Progenitor cell of endocrine pancreas (in vitro differentiated cells): ENCODE data around the gene TMEM170B. TPM values are rescaled to one million over a fixed set of nuclear protein-coding genes. Genes with fewer than 3 reads are reported as not detected.

ENCODE experiments used
- DNase-seq: peaks from one replicate; pipeline ENCODE4 v3.0.0; 2021; ENCODE audit warnings: low spot score; ENCODE audit not compliant: unreplicated experiment
- H3K27ac Mint-ChIP-seq: 2 replicates; pipeline ENCODE4 v1.8.0; 2021; ENCODE audit warnings: mild to moderate bottlenecking, moderate library complexity, mixed read lengths
- H3K27me3 Mint-ChIP-seq: 2 replicates; pipeline ENCODE4 v1.8.0; 2021; ENCODE audit warnings: mixed read lengths
- H3K36me3 Mint-ChIP-seq: 2 replicates; pipeline ENCODE4 v1.8.0; 2022; ENCODE audit warnings: mixed read lengths; ENCODE audit not compliant: insufficient read depth
- H3K4me1 Mint-ChIP-seq: 2 replicates; pipeline ENCODE4 v1.8.0; 2021; ENCODE audit warnings: low read depth, mixed read lengths
- H3K4me3 Mint-ChIP-seq: 2 replicates; pipeline ENCODE4 v1.8.0; 2021; ENCODE audit warnings: low read depth, mild to moderate bottlenecking, moderate library complexity, mixed read lengths
- H3K9me3 Mint-ChIP-seq: 2 replicates; pipeline ENCODE4 v1.8.0; 2021; ENCODE audit warnings: low read depth, mixed read lengths
- total RNA-seq: library from RNA; stranded (reverse); gene quantifications from 2 replicates; pipeline ENCODE4 v1.2.1, GENCODE V29; 2021
- TF ChIP-seq, protein P1 (sequence below): fragments of 200-600 bp; sonication (generic); IDR thresholded peaks from one replicate; pipeline ENCODE4 v1.5.0; 2021; ENCODE audit warnings: antibody characterized with exemption, mild to moderate bottlenecking; ENCODE audit not compliant: unreplicated experiment

TMEM170B gene
- total RNA-seq, 1 donor from 2014 or later, result 7.6 TPM

GRCh38 chr6:11522812-11523605 is 14.5 kb upstream of the TMEM170B start:
- Mint-ChIP-seq H3K36me3 (peaks cover 1% of the 10 kb centered on the region), H3K27ac (no peak overlapping the region), H3K27me3 (peaks cover 4% of the 10 kb centered on the region), H3K4me1 (no peaks in the 10 kb centered on the region), H3K4me3 (no peak overlapping the region), H3K9me3 (peaks cover 9% of the 10 kb centered on the region)
- TF ChIP-seq, protein P1, sequence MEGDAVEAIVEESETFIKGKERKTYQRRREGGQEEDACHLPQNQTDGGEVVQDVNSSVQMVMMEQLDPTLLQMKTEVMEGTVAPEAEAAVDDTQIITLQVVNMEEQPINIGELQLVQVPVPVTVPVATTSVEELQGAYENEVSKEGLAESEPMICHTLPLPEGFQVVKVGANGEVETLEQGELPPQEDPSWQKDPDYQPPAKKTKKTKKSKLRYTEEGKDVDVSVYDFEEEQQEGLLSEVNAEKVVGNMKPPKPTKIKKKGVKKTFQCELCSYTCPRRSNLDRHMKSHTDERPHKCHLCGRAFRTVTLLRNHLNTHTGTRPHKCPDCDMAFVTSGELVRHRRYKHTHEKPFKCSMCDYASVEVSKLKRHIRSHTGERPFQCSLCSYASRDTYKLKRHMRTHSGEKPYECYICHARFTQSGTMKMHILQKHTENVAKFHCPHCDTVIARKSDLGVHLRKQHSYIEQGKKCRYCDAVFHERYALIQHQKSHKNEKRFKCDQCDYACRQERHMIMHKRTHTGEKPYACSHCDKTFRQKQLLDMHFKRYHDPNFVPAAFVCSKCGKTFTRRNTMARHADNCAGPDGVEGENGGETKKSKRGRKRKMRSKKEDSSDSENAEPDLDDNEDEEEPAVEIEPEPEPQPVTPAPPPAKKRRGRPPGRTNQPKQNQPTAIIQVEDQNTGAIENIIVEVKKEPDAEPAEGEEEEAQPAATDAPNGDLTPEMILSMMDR, result no peak
- DNase-seq, result no peak

DNA sequence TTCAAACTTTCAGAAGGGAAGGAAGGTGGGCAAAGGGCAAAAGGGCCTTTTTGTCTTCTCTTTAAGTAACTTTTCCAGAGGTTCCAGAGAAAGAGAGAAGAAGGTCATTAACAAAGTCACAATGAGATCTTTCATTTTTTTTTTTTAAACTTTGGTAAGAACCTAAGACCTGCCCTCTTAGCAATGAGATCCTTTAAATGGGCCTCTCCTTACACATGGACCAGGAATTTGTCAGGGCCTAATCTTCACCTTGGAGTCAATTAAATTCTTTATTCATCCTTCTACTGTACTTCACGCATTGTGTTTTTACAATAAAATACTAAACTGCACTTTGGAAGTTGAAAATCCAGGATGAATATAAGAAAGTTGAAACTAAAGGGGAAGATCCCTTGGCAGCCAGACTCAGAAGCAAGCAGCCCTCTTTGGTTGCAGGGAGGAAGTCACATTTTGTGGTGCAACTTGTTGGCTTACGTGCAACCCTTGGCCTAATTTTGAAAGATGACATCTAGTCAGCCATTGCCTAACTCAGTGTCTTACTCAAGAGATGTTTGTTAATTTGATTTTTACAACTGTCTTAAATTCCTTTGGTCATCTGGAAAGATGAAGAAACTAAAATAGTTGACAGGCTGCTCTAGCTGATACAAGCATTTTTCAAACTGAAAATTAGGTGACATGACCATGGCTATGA is 11.9 kb upstream of the TMEM170B start:
- no peak overlapping the region for H3K27ac Mint-ChIP-seq
- no peak for DNase-seq
- no peaks in the 10 kb centered on the region for H3K4me1 Mint-ChIP-seq
- TF ChIP-seq, protein P1, result no peak
- H3K9me3 Mint-ChIP-seq, result no peaks in the 10 kb centered on the region
- H3K36me3 Mint-ChIP-seq, result no peaks in the 10 kb centered on the region
- no peak overlapping the region for H3K4me3 Mint-ChIP-seq
- H3K27me3 Mint-ChIP-seq, result peaks cover 7% of the 10 kb centered on the region

- no peak for DNase-seq
- Mint-ChIP-seq H3K27ac (no peak overlapping the region), H3K36me3 (no peaks in the 10 kb centered on the region), H3K27me3 (peaks cover 6% of the 10 kb centered on the region), H3K4me3 (no peak overlapping the region), H3K4me1 (no peaks in the 10 kb centered on the region), H3K9me3 (no peaks in the 10 kb centered on the region)
- TF ChIP-seq, protein P1, result no peak
Measured at GRCh38 chr6:11526156-11526505, 11.4 kb upstream of the TMEM170B start.

DNA sequence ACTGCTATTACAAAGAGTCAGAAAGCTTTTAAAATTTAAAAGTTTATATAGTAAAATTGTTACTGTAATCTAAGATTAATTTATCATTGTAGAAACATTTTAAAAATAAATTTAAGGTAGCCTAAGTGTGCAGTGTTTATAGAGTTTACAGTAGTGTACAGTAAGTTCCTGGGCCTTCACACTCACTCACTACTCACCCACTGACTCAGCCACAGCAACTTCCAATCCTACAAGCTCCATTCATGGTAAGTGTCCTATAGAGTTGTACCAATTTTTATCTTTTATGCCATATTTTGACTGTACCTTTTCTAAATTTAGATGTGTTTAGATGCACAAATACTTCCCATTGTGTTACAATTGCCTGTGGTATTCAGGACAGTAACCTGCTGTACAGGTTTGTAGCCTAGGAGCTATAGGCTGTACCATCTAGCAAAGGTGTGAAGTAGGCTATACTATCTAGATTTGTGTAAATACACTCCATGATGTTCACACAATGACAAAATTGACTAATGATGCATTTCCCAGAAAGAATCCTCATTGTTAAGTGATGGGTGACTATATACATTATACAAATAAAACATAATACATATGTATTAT is 10.2 kb upstream of the TMEM170B start:
- Mint-ChIP-seq H3K9me3 (no peaks in the 10 kb centered on the region), H3K4me1 (no peaks in the 10 kb centered on the region), H3K4me3 (no peak overlapping the region), H3K36me3 (no peaks in the 10 kb centered on the region), H3K27me3 (peaks cover 11% of the 10 kb centered on the region), H3K27ac (no peak overlapping the region)
- TF ChIP-seq, protein P1, result no peak
- no peak for DNase-seq

GRCh38 chr6:11528996-11529395 is 8.6 kb upstream of the TMEM170B start:
- peaks cover 12% of the 10 kb centered on the region for H3K27me3 Mint-ChIP-seq
- H3K27ac Mint-ChIP-seq, result no peak overlapping the region
- no peaks in the 10 kb centered on the region for H3K36me3 Mint-ChIP-seq
- H3K9me3 Mint-ChIP-seq, result no peaks in the 10 kb centered on the region
- no peak for DNase-seq
- H3K4me1 Mint-ChIP-seq, result no peaks in the 10 kb centered on the region
- TF ChIP-seq, protein P1, result no peak
- H3K4me3 Mint-ChIP-seq, result no peak overlapping the region
